NCI-H82 (cell line): ENCODE results near the gene ZNF816.
"Not testable (repeated sequence)": the region's sequence is repeated elsewhere in the genome, so short reads cannot be mapped to it uniquely, and the experiment has no call there.

Experiments used
- DNase-seq: peaks from one replicate; lab custom pipeline; 2025; lab: John Stamatoyannopoulos, UW

Gene ZNF816

DNA sequence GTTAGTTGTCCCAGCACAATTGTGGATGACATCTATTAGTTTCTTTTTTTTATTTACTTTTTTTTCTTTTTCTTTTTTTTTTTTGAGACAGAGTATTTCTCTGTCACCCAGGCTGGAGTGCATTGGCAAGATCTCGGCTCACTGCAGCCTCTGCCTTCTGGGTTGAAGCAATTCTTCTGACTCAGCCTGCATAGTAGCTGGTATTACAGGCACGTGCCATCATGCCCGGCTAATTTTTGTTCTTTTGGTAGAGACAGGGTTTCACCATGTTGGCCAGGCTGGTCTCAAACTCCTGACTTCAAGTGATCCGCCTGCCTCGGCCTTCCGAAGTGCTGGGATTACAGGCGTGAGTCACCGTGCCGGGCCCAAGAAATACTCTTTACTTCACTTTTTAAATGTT, 38.0 kb downstream of the ZNF816 start:
- DNase-seq = not testable (repeated sequence)

DNA sequence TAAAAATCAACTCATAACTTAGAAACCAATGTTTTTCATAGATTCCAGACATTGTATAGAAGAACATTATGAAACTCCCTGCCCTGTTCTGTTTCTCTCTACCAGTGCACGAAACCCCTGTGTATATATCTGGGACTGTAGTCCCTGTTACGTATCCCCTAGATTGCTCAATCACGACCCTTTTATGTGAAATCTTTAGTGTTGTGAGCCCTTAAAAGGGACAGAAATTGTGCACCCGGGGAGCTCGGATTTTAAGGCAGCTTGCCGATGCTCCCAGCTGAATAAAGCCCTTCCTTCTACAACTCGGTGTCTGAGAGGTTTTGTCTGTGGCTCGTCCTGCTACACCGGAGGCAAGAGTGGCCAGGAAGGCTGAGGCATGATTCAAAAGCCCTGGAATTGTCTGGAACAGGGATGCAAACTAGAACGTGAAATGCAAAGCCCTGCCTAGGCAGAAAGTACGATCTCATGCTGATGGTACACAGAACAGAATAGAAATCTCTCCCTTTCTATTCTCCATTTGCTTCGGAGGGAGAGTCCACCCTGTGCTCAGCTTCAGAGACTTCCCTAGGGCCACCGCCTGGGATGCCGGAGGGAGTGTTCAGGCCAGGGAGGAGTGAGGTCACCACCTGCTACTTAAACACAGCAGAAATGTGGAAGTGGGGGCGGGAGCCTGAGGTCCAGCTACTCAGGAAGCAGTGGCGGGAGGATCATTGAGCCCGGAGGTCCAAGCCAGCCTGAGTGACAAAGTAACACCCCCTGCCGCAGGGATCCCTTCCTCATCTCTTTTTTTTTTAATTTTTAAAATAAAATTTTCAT, 38.7 kb downstream of the ZNF816 start:
- no peak for DNase-seq

DNA sequence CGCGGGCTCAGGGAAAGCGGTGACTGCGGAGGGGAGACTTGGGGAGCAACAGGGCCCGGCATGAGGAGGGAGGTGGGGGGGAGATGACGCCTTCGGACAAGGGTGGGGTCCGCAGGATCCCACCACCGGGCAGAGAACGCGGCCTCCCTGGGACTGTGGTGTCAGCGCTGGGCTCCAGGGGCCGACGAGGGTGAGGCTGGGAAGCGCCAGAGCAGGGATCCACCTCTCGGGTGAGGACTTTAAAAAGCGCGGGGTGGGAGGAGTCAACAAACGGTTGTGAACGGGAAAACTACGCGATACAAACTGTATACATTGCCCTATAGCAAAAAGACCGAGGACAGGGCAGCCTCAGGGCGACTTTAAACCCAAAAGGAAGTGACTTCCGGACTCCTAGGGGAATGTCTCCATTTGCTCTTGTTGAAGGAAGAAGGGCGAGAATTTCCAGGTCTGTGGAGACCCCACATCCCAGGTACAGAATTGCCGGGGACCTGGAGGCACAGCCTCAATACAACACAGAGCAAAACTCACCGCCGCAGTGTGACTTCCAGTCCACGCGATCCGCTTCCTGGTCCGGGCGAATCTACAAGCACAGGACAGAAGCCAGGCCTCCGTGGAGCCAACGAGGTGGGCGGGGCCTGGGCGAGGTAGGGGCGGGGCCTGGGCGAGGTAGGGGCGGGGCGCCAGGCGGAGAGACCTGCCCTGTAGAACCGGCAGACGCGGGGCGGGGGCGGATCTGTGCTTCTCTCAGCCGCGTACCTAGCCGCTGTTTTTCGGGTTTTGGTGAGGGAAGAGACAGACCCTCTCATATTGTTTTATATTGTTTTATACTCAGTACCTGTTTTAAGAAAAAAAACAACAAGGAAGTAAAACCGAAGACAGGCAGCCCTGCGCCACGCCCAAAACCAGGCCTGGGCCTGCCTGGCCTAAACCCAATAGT, 39.6 kb downstream of the ZNF816 start, which contains the start of gene ZNF888:
Gene ZNF888 (minus strand): TSS at position 588 of the 937 bp plus-strand sequence. CDS start 5,555 bp downstream, outside the sequence.
- peak; percentile 72 for DNase-seq

DNA sequence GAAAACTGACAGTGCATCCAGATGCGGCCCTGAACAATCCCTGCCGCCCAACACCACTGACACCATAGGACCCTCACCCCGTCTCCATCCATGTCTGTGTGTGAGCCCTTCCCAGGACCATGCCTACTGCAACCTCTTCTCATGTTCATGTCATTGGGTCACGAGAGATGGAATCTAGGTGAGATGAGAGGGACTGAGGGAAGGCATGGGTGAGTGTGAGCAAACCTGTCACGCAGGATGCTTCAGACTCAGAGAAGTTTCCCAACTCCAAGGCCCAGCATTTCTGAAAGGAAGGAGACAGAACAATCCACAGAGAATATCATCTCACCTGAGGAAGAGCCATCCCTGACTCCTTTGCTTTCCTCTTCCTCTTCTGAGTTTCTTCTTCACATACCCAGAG, 45.1 kb downstream of the ZNF816 start:
- no peak for DNase-seq

DNA sequence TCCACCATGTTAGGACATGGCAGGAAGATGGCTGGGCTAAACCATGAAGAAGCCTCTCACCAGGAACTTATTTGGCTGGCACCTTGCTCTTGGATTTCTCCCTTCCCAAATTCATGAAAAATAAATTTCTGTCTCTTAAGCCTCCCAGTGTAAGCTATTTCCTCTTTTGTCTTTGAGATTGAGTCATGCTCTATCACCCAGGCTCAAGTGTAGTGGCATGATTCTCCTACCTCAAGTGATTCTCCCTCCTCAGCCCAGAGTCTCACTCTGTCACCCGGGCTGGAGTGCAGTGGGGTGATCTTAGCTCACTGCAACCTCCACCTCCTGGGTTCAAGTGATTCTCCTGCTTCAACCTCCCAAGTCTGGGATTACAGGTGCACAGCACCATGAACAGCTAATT, 52.0 kb downstream of the ZNF816 start:
- no peak for DNase-seq

DNA sequence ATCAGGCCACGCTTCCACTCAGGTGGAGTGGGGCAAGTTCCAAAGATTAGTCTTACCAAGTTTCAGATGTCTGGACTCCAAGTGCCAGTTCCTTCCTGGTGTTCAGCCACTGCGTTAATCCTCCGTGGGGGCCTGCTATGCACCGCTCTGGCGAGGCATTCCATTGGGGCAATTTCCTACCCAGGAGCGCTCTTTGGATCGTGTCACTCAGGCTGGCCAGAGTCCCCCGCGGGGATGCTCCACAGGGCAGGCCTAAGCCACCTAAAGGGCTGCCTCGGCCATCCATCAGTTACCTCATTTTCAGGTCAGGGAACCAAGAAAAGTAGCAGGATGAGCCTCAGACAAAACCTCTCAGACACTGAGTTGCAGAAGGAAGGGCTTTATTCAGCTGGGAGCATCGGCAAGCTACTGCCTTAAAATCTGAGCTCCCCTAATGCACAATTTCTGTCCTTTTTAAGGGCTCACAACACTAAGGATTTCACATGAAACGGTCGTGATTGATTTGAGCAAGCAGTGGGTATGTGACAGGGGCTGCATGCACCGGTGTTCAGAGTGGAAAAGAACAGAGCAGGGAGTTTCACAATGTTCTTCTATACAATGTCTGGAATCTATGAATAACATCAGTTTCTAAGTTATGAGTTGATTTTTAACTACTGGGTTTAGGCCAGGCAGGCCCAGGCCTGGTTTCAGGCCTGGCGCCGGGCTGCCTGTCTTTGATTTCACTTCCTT, 58.5 kb downstream of the ZNF816 start:
- DNase-seq = not testable (repeated sequence)

DNA sequence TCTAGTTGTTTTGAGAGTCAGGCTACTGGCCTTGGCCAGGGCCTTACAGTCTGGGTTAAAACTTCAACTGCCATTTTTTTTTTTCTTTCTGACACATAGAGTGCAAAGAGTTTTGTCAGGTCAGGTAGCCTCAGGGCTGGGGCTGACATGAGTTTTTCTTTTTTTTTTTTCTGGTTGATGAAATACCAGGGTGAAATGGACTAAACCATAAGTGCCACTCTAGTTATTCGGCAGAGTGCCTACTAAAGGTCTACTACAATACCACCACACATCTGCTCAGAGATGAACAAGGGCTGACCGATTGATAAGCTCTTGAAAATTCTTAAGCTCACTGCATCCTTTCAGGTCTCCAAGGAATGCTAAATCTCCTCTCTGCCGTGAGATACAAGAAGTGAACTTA, 60.8 kb downstream of the ZNF816 start:
- no peak for DNase-seq
